ENCODE data around the gene ZNF536.

GRCh38 chr19:30334841-30335240 lies 37.3 kb upstream of the ZNF536 start:
- TF ChIP-seq CTCF (IDR thresholded peaks at IDR 0.05): no peak
- no peak for TF ChIP-seq EZH2 (IDR thresholded peaks at IDR 0.05; ENCODE audit: borderline replicate concordance, insufficient read depth, low read depth, low read length, poor library complexity, severe bottlenecking)

All from B cell (primary cell).